ENCODE data around the gene IRF9.

- TF ChIP-seq CTCF (IDR thresholded peaks at IDR 0.05), result no peak
- TF ChIP-seq POLR2A (IDR thresholded peaks at IDR 0.05), result no peak
Measured at GRCh38 chr14:24162093-24162492, 1.0 kb downstream of the IRF9 start.

Data from tibial nerve (tissue), 3 donors.